Stimulated activated CD4-positive, alpha-beta T cell treated with anti-CD3 and anti-CD28 coated beads, TNF-alpha, amount 100 ng/mL, for 24 hours (primary cell): ENCODE measurements around the gene SYMPK.
"Not testable (repeated sequence)": the region's sequence is repeated elsewhere in the genome, so short reads cannot be mapped to it uniquely, and the experiment has no call there.

Source experiments
- DNase-seq, 3 experiments: peaks; one replicate each; pipeline ENCODE4 v3.0.0-alpha.2; 2020; ENCODE audit warnings: low read depth in 3 of 3

SYMPK gene

GRCh38 chr19:45804140-45804958, 58.6 kb downstream of the SYMPK start:
- DNase-seq: no peak

- no peak for DNase-seq
Measured at GRCh38 chr19:45801603-45802175, 61.3 kb downstream of the SYMPK start.

- DNase-seq: no peak
Measured at GRCh38 chr19:45800070-45800553, 62.8 kb downstream of the SYMPK start.

- DNase-seq: not testable (repeated sequence)
Measured at GRCh38 chr19:45799541-45799940, 63.4 kb downstream of the SYMPK start.

GRCh38 chr19:45798995-45799517, 63.9 kb downstream of the SYMPK start:
- peak in 2 of 3 experiments; percentile 34 to 55 for DNase-seq

DNA sequence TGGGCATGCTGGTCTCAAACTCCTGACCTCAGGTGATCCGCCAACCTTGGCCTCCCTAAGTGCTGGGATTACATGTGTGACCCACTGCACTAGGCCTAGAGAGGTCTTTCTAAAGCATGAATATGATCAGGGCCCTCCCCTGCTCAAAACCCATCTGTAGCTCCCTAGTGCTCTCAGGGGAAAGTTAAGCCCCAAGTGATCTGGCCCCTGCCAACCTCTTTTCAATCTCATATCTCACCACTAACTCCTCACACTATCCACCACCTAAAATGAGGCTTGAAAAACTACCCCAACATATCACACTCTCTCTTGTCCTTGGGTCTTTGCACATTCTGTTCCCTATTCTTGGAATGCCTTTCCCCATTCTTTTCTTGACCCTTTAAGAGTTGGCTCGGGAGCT, 68.3 kb downstream of the SYMPK start:
- DNase-seq: no peak

DNA sequence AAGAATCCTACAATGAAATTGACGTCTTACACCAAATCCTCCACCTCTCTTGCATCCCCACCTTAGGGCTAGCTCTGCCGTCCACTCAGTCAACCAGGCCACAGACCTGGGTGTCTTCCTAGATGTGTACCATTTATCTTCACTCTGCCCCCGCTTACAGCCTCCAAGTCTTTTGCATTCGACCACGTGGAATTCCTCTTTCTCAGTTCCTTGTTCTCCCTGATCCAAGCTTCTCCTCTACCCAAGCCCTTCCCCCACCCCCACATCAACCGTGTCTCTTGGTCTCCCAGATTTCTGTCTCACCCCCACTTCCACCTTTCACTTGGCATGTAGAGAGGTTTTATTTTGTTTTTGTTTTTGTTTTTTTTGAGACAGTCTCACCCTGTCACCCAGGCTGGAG, 69.1 kb downstream of the SYMPK start:
- no peak for DNase-seq

- no peak for DNase-seq
Measured at GRCh38 chr19:45793178-45793564, 69.8 kb downstream of the SYMPK start.

- DNase-seq: peak; percentile 99 to 100 (median 99)
Measured at GRCh38 chr19:45792470-45793177, 70.3 kb downstream of the SYMPK start, which contains the start of gene DMWD. Gene DMWD, minus strand, starts transcription at chr19:45792845. Its CDS starts 89 bp downstream, at chr19:45792756.

DNA sequence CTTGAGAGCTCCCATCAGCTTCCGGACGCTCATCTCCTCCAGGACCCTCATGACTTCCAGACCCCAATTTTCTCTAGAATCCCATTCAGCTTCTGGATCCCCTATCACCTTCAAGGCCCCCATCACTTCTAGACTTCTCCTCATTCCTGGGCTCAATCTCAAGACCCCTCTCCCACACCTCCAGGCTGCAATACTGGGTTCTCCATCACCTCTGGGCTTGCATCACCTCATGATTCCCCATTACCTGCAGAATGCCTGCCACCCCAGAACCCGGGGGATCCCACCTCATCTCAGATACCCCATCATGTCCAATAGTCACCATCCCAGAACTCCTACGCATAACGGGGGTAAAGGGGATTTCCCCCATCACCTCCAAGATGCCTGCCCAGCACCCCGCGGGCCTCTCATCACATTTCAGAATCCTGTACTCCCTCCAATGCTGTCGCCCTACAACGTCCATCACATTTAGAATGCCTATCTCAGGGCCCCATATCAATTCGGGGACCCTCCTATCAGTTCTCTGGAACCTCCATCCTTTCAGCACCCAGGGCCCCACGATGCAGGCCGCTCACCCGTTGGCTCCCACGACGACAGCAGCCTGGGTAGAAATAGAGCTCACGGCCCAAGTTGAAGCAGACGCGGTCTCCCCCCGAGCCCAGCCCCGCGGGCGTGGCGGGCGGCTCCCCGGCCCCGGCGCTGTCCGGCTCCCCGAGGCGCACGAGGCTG, 71.0 kb downstream of the SYMPK start:
- DNase-seq: no peak

DNA sequence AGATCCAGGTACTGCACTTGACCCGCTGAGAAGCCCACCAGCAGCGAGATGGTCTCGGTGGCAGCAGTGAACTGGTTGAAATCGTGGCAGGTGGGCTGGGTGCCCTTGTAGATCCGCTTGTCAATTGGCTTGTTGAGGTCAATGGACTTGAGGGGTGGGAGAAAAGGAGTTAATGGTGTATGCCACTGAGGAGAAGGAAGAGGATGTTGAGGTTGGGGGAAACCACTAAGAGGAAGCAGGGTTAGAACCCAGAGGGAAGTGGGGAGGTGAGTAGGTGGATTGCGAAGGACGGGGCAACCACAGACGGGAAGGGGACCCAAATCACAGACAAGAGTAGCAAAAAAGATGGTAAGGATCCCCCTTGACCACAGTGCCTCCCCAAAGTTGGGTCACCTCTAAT, 72.0 kb downstream of the SYMPK start:
- no peak for DNase-seq

DNA sequence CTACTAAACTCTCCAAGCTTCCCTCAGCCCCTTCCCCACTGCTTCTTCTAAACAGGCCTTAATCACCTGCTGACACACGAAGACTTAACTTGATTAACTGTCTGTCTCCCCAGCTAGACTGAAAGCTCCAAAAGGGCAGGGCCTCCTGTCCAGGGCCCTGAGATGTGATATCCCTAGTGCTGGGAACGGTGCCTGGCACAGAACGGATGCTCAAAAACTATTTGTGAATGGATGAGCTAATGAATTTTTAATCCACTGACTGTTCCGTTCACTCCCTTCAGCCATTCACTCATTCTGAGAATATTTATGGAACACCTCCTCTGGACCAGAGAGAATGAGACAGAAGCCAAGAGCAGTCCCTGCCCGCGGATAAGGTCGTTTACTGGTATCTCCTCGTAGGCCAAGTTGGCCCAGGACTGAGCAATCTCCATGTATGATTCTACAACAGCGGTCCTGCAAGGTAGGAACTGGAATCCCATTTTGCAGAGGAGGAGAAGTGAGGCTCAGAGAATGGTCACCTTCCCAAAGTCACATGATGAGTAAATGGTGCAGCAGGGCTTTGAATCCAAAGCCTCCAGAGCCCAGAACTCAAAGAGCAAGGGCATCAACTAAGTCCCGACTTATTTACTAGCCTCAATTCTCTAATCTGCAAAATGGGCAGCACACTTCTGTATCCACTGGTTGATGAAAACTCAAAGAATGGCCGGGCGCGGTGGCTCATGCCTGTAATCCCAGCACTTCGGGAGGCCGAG, 73.7 kb downstream of the SYMPK start:
- no peak for DNase-seq

- no peak for DNase-seq
Measured at GRCh38 chr19:45786533-45786894, 76.4 kb downstream of the SYMPK start.

DNA sequence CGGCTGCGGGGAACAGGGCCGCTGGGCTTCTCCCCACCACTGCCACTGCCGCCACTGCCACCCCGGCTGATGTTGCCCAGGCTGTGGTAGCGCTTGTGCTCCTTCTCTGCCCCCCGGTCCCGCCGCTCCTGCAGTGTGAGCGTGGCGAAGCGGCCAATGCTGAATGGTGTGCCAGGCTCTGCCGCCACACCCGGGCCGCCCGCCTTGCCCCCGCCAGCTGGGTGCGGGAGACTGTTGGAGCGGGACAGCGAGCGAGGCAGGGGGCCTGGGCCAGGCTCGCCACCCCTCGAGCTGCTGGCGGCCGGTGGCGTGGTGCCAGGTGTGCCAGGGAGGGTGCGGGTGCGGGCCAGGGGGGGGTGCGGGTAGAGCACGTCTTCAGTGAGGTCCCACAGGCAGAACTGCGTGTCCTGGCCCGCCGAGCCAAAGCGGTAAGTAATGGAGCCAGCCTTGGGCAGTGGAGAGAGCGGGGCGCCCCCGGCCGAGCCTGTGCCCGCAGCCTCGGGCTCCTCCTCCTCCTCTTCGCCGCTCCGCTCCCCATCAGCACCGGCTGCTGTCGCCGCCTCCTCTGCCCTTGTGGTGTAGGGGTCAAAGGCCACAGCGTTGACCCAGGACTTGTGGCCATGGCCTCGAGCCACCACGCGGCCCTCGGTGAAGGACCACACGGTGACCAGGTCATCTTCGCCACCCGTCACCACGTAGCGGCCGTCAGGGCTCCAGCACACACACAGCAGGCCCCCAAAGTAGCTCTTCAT, 77.0 kb downstream of the SYMPK start:
- DNase-seq: no peak

GRCh38 chr19:45785097-45785496, 77.8 kb downstream of the SYMPK start:
- no peak for DNase-seq

GRCh38 chr19:45784096-45784495, 78.9 kb downstream of the SYMPK start:
- DNase-seq: no peak

DNA sequence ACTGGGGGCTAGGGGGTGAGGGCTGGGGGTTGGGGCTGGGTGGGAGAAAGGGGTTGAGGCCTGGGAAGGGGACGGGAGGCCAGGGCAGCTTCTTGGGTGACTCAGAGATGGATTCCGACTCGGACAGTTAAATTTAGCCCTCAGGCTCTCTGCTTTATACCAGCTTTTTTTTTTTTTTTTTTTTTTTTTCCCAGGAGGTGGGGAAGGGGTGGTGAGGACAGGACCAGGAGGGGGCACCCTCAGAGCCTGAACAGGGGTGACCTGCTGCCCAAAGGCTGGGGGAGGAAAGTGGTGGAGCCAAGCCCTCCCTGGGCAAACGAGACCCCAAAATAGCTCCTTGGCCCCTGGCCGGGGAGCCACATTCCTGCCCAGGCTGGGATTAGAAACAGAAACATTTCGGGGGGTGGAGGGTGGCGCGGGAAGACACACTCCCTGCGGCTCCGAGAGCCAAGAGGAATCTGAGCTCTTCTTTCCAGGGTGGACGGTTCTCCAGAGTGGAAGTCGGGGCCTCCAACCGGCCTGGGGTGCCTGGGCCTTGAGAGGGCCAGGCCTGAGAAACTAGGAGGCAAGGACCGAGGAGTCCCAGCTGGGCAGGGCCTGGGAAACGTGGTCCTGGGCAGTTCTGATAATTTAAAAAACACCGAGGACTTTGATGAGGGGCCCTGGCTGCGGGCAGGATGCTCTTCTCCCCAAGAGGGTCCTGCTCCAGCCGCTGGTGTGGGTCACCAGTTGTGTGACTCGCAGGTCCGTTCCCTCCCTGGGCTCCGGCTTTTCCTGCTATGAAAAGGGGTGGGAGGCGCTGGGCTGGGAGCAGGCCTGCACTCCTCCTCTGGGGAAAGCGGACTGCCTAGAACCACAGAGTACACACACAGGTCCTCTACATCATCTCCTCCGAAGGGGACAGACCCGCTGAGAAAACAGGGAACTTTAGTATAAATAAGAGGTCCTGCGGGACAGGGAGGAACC, 79.8 kb downstream of the SYMPK start:
- DNase-seq: no peak

DNA sequence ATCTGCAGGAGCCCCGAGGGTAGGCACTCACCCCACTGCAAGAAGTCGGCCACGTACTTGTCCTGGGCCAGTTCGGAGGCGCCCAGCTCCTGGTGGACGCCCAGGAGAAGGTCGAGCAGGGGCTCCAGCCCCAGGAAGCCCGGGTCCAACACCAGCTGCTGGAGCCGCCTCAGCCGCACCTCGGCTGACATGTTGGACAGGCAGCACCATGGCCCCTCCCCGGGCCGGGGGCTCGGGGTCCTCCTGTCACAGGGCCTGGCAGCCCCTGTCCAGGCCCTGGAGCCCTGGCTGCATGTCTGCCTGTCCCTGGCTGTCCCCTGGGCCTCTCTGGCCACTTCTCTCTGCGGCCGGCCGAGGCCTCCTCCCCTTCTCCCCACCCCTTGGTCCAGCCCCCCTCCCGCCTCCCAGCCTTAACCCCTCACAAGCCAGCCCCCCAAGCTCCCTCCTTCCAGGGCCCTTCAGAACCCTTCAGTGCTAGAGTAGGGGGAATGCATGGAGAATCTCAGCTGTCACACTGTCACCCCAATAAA, 80.7 kb downstream of the SYMPK start, which contains the start of gene DMPK:
TSS of gene DMPK (minus strand) at position 329 of the 530 bp plus-strand sequence. CDS start at position 191, 138 bp downstream.
- no peak for DNase-seq
